GM12878 (cell line): ENCODE measurements around the gene PRICKLE3.

Experiments
- BCL11A ChIP-seq: IDR thresholded peaks from 2 replicates; pipeline ENCODE4 v1.6.1; 2011; ENCODE audit warnings: low read depth, low read length
- CREB1 ChIP-seq: IDR thresholded peaks from 2 replicates; pipeline ENCODE4 v1.6.1; 2012; ENCODE audit warnings: low read depth, mild to moderate bottlenecking, inconsistent platforms
- EP300 ChIP-seq, 2 experiments: fragments of 150-350 bp in 1 of 2; IDR thresholded peaks; 2 replicates each; pipeline ENCODE4 v1.6.1; 2011 to 2012; ENCODE audit warnings: low read depth in 2 of 2, low read length in 2 of 2, borderline replicate concordance in 1 of 2, improper control_type of control experiment in 1 of 2, inconsistent platforms in 1 of 2; ENCODE audit not compliant: control insufficient read depth in 1 of 2
- FOXK2 ChIP-seq: fragments of 450-650 bp; IDR thresholded peaks from 2 replicates; pipeline ENCODE4 v1.6.1; 2017; ENCODE audit warnings: mild to moderate bottlenecking, moderate library complexity
- FOXM1 ChIP-seq: IDR thresholded peaks from 2 replicates; pipeline ENCODE4 v1.6.1; 2012; ENCODE audit warnings: low read depth, mild to moderate bottlenecking, inconsistent platforms, low read length, moderate library complexity
- GATAD2B ChIP-seq: fragments of 450-650 bp; conservative IDR thresholded peaks from 2 replicates; pipeline ENCODE4 v1.6.1; 2017; ENCODE audit warnings: low read depth, mild to moderate bottlenecking, moderate library complexity
- MAX ChIP-seq: IDR thresholded peaks from 2 replicates; pipeline ENCODE4 v1.6.1; 2012; ENCODE audit warnings: low read depth, low read length, improper control_type of control experiment
- ZNF274 ChIP-seq: IDR thresholded peaks from one replicate; pipeline ENCODE4 v1.8.0; 2011; ENCODE audit not compliant: insufficient read length, insufficient read depth
- ZNF384 ChIP-seq: IDR thresholded peaks from 2 replicates; pipeline ENCODE4 v1.6.1; 2012; ENCODE audit warnings: low read depth, mild to moderate bottlenecking, low read length, improper control_type of control experiment, borderline replicate concordance
- TF ChIP-seq, protein P1 (sequence below), 3 experiments: IDR thresholded peaks in 2 of 3; conservative IDR thresholded peaks in 1 of 3; 2 replicates each; pipeline ENCODE4 v1.5.1; 2011; ENCODE audit warnings: low read depth in 3 of 3, low read length in 3 of 3, mild to moderate bottlenecking in 3 of 3, control low read depth in 2 of 3, moderate library complexity in 2 of 3, inconsistent platforms in 1 of 3, mixed read lengths in 1 of 3; ENCODE audit not compliant: control insufficient read depth in 2 of 3, insufficient read depth in 1 of 3; ENCODE audit errors: extremely low read depth in 1 of 3

- TF ChIP-seq MAX = no peak
- TF ChIP-seq ZNF274 = no peak
- no peak for TF ChIP-seq FOXM1
- TF ChIP-seq, protein P1, sequence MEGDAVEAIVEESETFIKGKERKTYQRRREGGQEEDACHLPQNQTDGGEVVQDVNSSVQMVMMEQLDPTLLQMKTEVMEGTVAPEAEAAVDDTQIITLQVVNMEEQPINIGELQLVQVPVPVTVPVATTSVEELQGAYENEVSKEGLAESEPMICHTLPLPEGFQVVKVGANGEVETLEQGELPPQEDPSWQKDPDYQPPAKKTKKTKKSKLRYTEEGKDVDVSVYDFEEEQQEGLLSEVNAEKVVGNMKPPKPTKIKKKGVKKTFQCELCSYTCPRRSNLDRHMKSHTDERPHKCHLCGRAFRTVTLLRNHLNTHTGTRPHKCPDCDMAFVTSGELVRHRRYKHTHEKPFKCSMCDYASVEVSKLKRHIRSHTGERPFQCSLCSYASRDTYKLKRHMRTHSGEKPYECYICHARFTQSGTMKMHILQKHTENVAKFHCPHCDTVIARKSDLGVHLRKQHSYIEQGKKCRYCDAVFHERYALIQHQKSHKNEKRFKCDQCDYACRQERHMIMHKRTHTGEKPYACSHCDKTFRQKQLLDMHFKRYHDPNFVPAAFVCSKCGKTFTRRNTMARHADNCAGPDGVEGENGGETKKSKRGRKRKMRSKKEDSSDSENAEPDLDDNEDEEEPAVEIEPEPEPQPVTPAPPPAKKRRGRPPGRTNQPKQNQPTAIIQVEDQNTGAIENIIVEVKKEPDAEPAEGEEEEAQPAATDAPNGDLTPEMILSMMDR (IDR thresholded peaks at IDR 0.05 in 2 of 3, conservative IDR thresholded peaks at IDR 0.05 in 1 of 3; ENCODE audit: control insufficient read depth in 2 of 3, extremely low read depth in 1 of 3, insufficient read depth in 1 of 3, low read depth in 3 of 3, low read length in 3 of 3) = no peak
- TF ChIP-seq BCL11A = no peak
- no peak for TF ChIP-seq ZNF384
- no peak for TF ChIP-seq CREB1
- no peak for TF ChIP-seq EP300 (IDR thresholded peaks at IDR 0.05; ENCODE audit: borderline replicate concordance in 1 of 2, control insufficient read depth in 1 of 2, low read depth in 2 of 2, low read length in 2 of 2)
- no peak for TF ChIP-seq FOXK2
- no peak for TF ChIP-seq GATAD2B
Observed at GRCh38 chrX:49187028-49187394, 838 bp upstream of the PRICKLE3 start.
